Measurements from ENCODE around the gene WNT9A.

Gene WNT9A

DNA sequence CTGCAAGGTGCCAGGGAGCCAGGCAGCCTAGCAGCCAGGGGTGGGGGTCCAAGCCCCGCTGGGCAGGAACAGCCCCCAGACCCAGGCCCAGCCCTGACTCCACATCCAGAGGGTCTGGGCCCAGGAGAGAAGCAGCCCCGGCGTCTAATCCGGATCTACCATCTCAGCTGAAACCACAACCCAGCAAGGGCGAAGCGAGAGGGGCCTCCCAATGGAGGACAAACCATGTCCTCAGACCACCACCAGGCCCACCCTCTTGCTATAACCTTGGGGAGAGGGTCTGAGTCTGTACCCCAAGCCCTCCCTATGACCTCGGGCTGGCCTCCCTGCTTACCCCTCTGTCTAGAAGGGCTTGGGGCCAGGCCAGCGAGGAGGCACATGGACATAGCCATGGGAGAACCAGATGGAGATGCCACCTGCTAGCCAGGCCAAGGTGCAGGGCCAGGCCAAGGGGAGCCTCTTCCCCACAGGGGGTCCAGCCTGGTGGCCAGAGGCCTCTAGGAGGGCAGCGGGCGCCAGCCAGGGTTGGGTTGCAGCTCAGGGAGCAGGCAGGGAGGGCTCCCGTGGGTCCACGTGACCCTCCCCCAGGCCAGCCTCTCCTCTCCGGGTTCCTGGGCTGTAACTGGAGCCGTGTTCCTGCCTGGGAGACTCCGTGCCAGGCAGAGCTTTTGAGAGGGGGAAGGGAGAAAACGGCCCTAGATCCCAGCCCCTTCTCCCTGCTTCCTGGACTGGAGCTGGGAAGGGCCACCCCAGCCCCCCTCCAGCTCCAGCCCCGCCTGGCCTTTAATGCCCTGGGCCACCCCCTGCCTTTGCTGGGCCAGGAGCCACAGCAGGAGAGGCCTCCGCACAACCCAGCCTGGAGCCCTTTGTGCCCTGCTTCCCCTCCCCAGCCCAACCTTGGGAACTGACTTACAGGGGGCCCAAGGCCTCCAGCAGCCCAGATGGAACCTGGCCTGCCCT lies 2.5 kb downstream of the WNT9A start:
- Histone ChIP-seq H3K27me3 (ENCODE audit: control insufficient read depth, low read length) (peaks cover 2% of the 10 kb centered on the region; the same call in 1 of the 2 replicates), H3F3A (ENCODE audit: control insufficient read depth, insufficient read depth) (no peaks in the 10 kb centered on the region), H4K20me1 (ENCODE audit: control insufficient read depth, insufficient read depth, low read depth, low read length) (no peaks in the 10 kb centered on the region), H3K4me2 (ENCODE audit: low read length) (no peak overlapping the region), H3K79me2 (ENCODE audit: control insufficient read depth, low read length) (no peaks in the 10 kb centered on the region), H3K27ac (ENCODE audit: low read depth, low read length) (no peak overlapping the region), H3K4me3 (ENCODE audit: low read length) (no peak overlapping the region), H3K9me2 (replicated peaks; ENCODE audit: control insufficient read depth, low read length) (no peaks in the 10 kb centered on the region), H3K36me3 (ENCODE audit: control insufficient read depth, low read length) (no peaks in the 10 kb centered on the region), H3K9me3 (ENCODE audit: control insufficient read depth, insufficient read depth, low read length) (no peaks in the 10 kb centered on the region), H3K4me1 (ENCODE audit: control insufficient read depth, low read length) (no peaks in the 10 kb centered on the region)
- TF ChIP-seq EZH2phosphoT487 (IDR thresholded peaks at IDR 0.05; ENCODE audit: borderline replicate concordance, low read length): no peak
- TF ChIP-seq, protein P1, sequence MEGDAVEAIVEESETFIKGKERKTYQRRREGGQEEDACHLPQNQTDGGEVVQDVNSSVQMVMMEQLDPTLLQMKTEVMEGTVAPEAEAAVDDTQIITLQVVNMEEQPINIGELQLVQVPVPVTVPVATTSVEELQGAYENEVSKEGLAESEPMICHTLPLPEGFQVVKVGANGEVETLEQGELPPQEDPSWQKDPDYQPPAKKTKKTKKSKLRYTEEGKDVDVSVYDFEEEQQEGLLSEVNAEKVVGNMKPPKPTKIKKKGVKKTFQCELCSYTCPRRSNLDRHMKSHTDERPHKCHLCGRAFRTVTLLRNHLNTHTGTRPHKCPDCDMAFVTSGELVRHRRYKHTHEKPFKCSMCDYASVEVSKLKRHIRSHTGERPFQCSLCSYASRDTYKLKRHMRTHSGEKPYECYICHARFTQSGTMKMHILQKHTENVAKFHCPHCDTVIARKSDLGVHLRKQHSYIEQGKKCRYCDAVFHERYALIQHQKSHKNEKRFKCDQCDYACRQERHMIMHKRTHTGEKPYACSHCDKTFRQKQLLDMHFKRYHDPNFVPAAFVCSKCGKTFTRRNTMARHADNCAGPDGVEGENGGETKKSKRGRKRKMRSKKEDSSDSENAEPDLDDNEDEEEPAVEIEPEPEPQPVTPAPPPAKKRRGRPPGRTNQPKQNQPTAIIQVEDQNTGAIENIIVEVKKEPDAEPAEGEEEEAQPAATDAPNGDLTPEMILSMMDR (IDR thresholded peaks at IDR 0.05; ENCODE audit: low read depth, low read length, poor library complexity, severe bottlenecking): no peak

DNA sequence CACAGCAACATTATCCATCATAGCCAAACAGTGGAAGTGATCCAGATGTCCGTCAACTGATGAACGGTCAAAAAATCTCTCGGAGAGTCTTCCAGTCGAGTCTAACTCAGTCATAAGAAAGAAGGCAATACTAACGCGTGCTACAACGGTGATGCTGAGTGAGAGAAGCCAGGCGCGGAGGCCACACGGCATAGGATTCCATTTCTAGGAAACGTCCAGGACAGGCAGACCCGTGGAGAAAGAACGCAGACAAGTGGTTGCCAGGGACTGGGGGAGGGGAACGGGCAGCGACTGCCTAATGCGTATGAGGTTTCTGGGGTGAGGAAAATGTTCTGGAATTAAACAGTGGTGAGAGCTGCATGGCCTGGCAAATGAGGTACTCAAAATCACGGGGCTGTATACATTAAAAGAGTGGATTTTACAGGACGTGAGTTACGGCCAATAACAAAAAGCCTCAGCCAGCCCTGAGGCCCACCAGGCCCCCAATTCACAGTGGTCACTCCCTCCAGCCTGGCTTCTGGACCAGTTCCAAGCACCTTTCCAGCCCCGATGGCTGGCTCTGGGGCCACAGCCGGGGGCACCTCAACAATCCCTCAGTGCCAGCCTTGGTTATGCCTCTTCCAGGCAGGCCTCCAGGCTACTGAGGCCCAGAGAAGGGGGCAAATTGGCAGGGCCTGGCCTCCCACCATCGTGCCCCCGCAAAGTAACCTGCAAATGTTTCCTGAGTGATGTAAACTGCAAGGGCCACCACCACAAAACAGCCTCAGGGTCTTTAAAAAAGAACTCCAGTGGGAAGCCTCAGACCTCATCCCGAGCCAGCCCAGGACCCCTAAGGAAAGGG lies 3.4 kb downstream of the WNT9A start:
- no peaks in the 10 kb centered on the region for H3K79me2 ChIP-seq (ENCODE audit: control insufficient read depth, low read length)
- no peak overlapping the region for H3K4me2 ChIP-seq (ENCODE audit: low read length)
- no peaks in the 10 kb centered on the region for H3K36me3 ChIP-seq (ENCODE audit: control insufficient read depth, low read length)
- H3K9me2 ChIP-seq (replicated peaks; ENCODE audit: control insufficient read depth, low read length): no peaks in the 10 kb centered on the region
- H3F3A ChIP-seq (ENCODE audit: control insufficient read depth, insufficient read depth): no peaks in the 10 kb centered on the region
- no peaks in the 10 kb centered on the region for H4K20me1 ChIP-seq (ENCODE audit: control insufficient read depth, insufficient read depth, low read depth, low read length)
- H3K27ac ChIP-seq (ENCODE audit: low read depth, low read length): no peak overlapping the region
- no peaks in the 10 kb centered on the region for H3K4me1 ChIP-seq (ENCODE audit: control insufficient read depth, low read length)
- H3K27me3 ChIP-seq (ENCODE audit: control insufficient read depth, low read length): peaks cover 2% of the 10 kb centered on the region; the same call in 1 of the 2 replicates
- TF ChIP-seq, protein P1 (IDR thresholded peaks at IDR 0.05; ENCODE audit: low read depth, low read length, poor library complexity, severe bottlenecking): no peak
- TF ChIP-seq EZH2phosphoT487 (IDR thresholded peaks at IDR 0.05; ENCODE audit: borderline replicate concordance, low read length): no peak
- no peaks in the 10 kb centered on the region for H3K9me3 ChIP-seq (ENCODE audit: control insufficient read depth, insufficient read depth, low read length)
- no peak overlapping the region for H3K4me3 ChIP-seq (ENCODE audit: low read length)

DNA sequence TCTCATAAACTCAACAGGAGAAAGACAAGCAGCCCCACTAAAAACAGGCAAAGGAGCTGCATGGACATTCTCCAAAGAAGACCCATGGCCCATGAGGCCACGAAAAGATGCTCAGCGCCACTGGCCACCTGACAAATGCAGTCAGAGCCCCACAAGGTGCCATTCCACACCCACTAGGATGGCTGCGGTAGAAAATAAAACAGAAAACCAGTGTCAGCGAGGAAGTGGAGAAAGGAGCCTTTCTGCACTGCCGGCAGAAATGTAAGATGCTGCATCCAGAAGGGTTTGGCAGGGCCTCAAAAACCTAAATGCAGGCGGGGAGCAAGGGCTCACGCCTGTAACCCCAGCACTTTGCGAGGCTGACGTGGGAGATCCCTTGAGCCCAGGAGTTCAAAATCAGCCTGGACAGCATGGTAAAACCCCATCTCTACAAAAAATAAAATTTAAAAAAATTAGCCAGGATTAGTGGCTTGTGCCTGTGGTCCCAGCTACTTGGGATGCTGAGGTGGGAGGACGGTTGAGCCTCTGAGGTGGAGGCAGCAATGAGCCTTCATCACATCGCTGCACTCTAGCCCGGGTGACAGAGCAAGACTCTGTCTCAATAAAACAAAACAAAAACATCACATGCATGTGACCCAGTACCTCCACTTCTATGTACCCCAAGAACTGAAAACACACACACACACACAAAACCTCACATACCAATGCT lies 4.2 kb downstream of the WNT9A start:
- no peaks in the 10 kb centered on the region for H3K36me3 ChIP-seq (ENCODE audit: control insufficient read depth, low read length)
- H3K4me3 ChIP-seq (ENCODE audit: low read length): no peak overlapping the region
- no peaks in the 10 kb centered on the region for H3K79me2 ChIP-seq (ENCODE audit: control insufficient read depth, low read length)
- no peaks in the 10 kb centered on the region for H3K9me2 ChIP-seq (replicated peaks; ENCODE audit: control insufficient read depth, low read length)
- no peak overlapping the region for H3K27ac ChIP-seq (ENCODE audit: low read depth, low read length)
- no peaks in the 10 kb centered on the region for H3F3A ChIP-seq (ENCODE audit: control insufficient read depth, insufficient read depth)
- no peaks in the 10 kb centered on the region for H3K4me1 ChIP-seq (ENCODE audit: control insufficient read depth, low read length)
- TF ChIP-seq, protein P1 (IDR thresholded peaks at IDR 0.05; ENCODE audit: low read depth, low read length, poor library complexity, severe bottlenecking): no peak
- no peak for TF ChIP-seq EZH2phosphoT487 (IDR thresholded peaks at IDR 0.05; ENCODE audit: borderline replicate concordance, low read length)
- no peaks in the 10 kb centered on the region; the same call in 1 of the 2 replicates for H3K27me3 ChIP-seq (ENCODE audit: control insufficient read depth, low read length)
- no peaks in the 10 kb centered on the region for H4K20me1 ChIP-seq (ENCODE audit: control insufficient read depth, insufficient read depth, low read depth, low read length)
- H3K9me3 ChIP-seq (ENCODE audit: control insufficient read depth, insufficient read depth, low read length): no peaks in the 10 kb centered on the region
- H3K4me2 ChIP-seq (ENCODE audit: low read length): no peak overlapping the region
